HCT116 (cell line): ENCODE data around the gene CEMP1. TPM values are rescaled to one million over a fixed set of nuclear protein-coding genes. Genes with fewer than 3 reads are reported as not detected.

ENCODE experiments used
- ATAC-seq: fragments of 200-7000 bp; cut with Tn5 transposase; 2 replicates; pipeline ENCODE4 v1.9.1; 2020; ENCODE audit warnings: mild to moderate bottlenecking, moderate library complexity
- BruUV-seq: library from RNA; stranded (reverse); fragments of 400-500 nt; replicated peaks from 2 replicates; lab custom pipeline; 2021; lab: Mats Ljungman, UMichigan
- CTCF ChIA-PET: fragments of 300-600 bp; sonication (Branson Sonifier 250); formaldehyde crosslinking; loops from one replicate; lab custom pipeline; 2021; ENCODE audit warnings: antibody characterized with exemption; lab: Charles Lee
- POLR2A ChIA-PET: fragments of 300-600, 350-600 bp; sonication (Branson Sonifier 250); formaldehyde crosslinking; loops from one replicate; lab custom pipeline; 2021; ENCODE audit warnings: antibody characterized with exemption; lab: Charles Lee
- RAD21 ChIA-PET, 2 experiments: fragments of 300-600 bp; sonication (Branson Sonifier 250); formaldehyde crosslinking; loops; one replicate each; lab custom pipeline; 2023; ENCODE audit warnings: low total read pairs in 2 of 2; ENCODE audit not compliant: uncharacterized antibody in 2 of 2, unreplicated experiment in 2 of 2, low non-redundant PET in 1 of 2; lab: Charles Lee
- DNase-seq: peaks from one replicate; pipeline ENCODE4 v3.0.0-alpha.2; 2010; ENCODE audit warnings: low read depth, low spot score
- H2AFZ ChIP-seq: fragments of 200-600 bp; shearing (Covaris generic), sonication (generic); 2 replicates; pipeline ENCODE4 v1.6.1; 2017; ENCODE audit warnings: low read depth, mixed run types, mixed read lengths, antibody characterized with exemption, low read length; ENCODE audit not compliant: poor library complexity, severe bottlenecking
- H3K27ac ChIP-seq: 2 replicates; pipeline ENCODE4 v1.5.1; 2012; ENCODE audit warnings: low read depth, low read length
- H3K27me3 ChIP-seq: fragments of 200-600 bp; sonication (generic); 2 replicates; pipeline ENCODE4 v1.6.1; 2016; ENCODE audit warnings: mixed run types, low read length, mixed read lengths; ENCODE audit not compliant: insufficient read depth
- H3K36me3 ChIP-seq, 2 experiments: fragments of 200-500 bp in 1 of 2; fragments of 200-600 bp in 1 of 2; sonication (Bioruptor generic) in 1 of 2; sonication (generic) in 1 of 2; 2 replicates each; pipeline versions ENCODE4 v1.5.1 to v1.6.1; 2014 to 2016; ENCODE audit warnings: low read length in 2 of 2, inconsistent platforms in 1 of 2, mixed read lengths in 1 of 2, mixed run types in 1 of 2; ENCODE audit not compliant: insufficient read depth in 2 of 2, control insufficient read depth in 1 of 2
- H3K4me1 ChIP-seq, 2 experiments: fragments of 200-600 bp in 1 of 2; sonication (generic) in 1 of 2; 2 replicates each; pipeline versions ENCODE4 v1.5.1 to v1.6.1; 2012 to 2017; ENCODE audit warnings: low read length in 2 of 2, inconsistent platforms in 1 of 2, mild to moderate bottlenecking in 1 of 2, mixed read lengths in 1 of 2, mixed run types in 1 of 2, moderate library complexity in 1 of 2; ENCODE audit not compliant: insufficient read depth in 2 of 2, control insufficient read depth in 1 of 2
- H3K4me2 ChIP-seq: fragments of 200-600 bp; sonication (generic); 2 replicates; pipeline ENCODE4 v1.6.1; 2017; ENCODE audit warnings: mixed run types, low read length, mixed read lengths
- H3K4me3 ChIP-seq, 2 experiments: fragments of 200-600 bp in 1 of 2; sonication (generic) in 1 of 2; replicated peaks in 1 of 2; 2 replicates each; pipeline ENCODE4 v1.5.1; 2011 to 2016; ENCODE audit warnings: low read length in 2 of 2, control low read depth in 1 of 2, low read depth in 1 of 2, mild to moderate bottlenecking in 1 of 2, mixed read lengths in 1 of 2, mixed run types in 1 of 2
- H3K79me2 ChIP-seq: fragments of 200-600 bp; sonication (generic); 2 replicates; pipeline ENCODE4 v1.6.1; 2017; ENCODE audit warnings: mild to moderate bottlenecking, mixed run types, low read length, moderate library complexity, mixed read lengths; ENCODE audit not compliant: insufficient read depth
- H3K9ac ChIP-seq: fragments of 200-600 bp; sonication (generic); 2 replicates; pipeline ENCODE4 v1.6.1; 2016; ENCODE audit warnings: low read length, mixed read lengths
- H3K9me2 ChIP-seq: fragments of 200-600 bp; sonication (generic), shearing (Covaris generic); 2 replicates; pipeline ENCODE4 v1.6.1; 2017; ENCODE audit warnings: mixed run types, mild to moderate bottlenecking, moderate library complexity; ENCODE audit not compliant: insufficient read depth
- H3K9me3 ChIP-seq, 2 experiments: fragments of 200-500 bp in 1 of 2; fragments of 200-600 bp in 1 of 2; sonication (Bioruptor generic) in 1 of 2; sonication (generic) in 1 of 2; 2 replicates each; pipeline ENCODE4 v1.6.1; 2014 to 2017; ENCODE audit warnings: low read length in 2 of 2, mixed read lengths in 2 of 2, inconsistent platforms in 1 of 2, low read depth in 1 of 2, mild to moderate bottlenecking in 1 of 2, mixed run types in 1 of 2, moderate library complexity in 1 of 2; ENCODE audit not compliant: control insufficient read depth in 1 of 2, insufficient read depth in 1 of 2
- H4K20me1 ChIP-seq: fragments of 200-600 bp; sonication (generic), shearing (Covaris generic); 2 replicates; pipeline ENCODE4 v1.6.1; 2017; ENCODE audit warnings: mixed run types, mild to moderate bottlenecking, moderate library complexity; ENCODE audit not compliant: insufficient read depth
- CBX3 ChIP-seq: IDR thresholded peaks from 2 replicates; pipeline ENCODE4 v1.6.1; 2012; ENCODE audit warnings: low read depth
- CEBPB ChIP-seq: IDR thresholded peaks from 2 replicates; pipeline ENCODE4 v1.6.1; 2012; ENCODE audit warnings: low read depth
- ELF1 ChIP-seq: IDR thresholded peaks from 2 replicates; pipeline ENCODE4 v1.6.1; 2012; ENCODE audit warnings: low read depth, borderline replicate concordance
- EZH2 ChIP-seq: fragments of 200-600 bp; sonication (generic); IDR thresholded peaks from 2 replicates; pipeline ENCODE4 v1.6.1; 2017; ENCODE audit warnings: antibody characterized with exemption, mixed run types
- RAD21 ChIP-seq: IDR thresholded peaks from 2 replicates; pipeline ENCODE4 v1.6.1; 2012; ENCODE audit warnings: low read depth, mild to moderate bottlenecking
- SIN3A ChIP-seq: IDR thresholded peaks from 2 replicates; pipeline ENCODE4 v1.6.1; 2012; ENCODE audit warnings: low read depth
- TCF7L2 ChIP-seq: IDR thresholded peaks from 2 replicates; pipeline ENCODE4 v1.7.0; 2011; ENCODE audit warnings: borderline replicate concordance, inconsistent platforms; ENCODE audit not compliant: insufficient read depth, insufficient read length; ENCODE audit errors: extremely low read depth
- ZBTB33 ChIP-seq: IDR thresholded peaks from 2 replicates; pipeline ENCODE4 v1.6.1; 2011; ENCODE audit warnings: mild to moderate bottlenecking, low read length, moderate library complexity; ENCODE audit not compliant: insufficient replicate concordance; ENCODE audit errors: extremely low read depth
- intact Hi-C: fragments of 100-400 bp; cut with micrococcal nuclease; formaldehyde crosslinking; loops from 2 replicates; pipeline ENCODE4 v1.10.0; 2022
- total RNA-seq: library from RNA; stranded (reverse); gene quantifications from one replicate; pipeline ENCODE4 v1.2.1, GENCODE V29; 2021; ENCODE audit not compliant: unreplicated experiment
- TF ChIP-seq, protein P1 (sequence below), 3 experiments: fragments of 200-600 bp in 1 of 3; sonication (generic) in 1 of 3; IDR thresholded peaks in 2 of 3; conservative IDR thresholded peaks in 1 of 3; 2 replicates each; pipeline ENCODE4 v1.5.1; 2012 to 2017; ENCODE audit warnings: low read depth in 2 of 3, low read length in 2 of 3, antibody characterized with exemption in 1 of 3, borderline replicate concordance in 1 of 3, control low read depth in 1 of 3, mild to moderate bottlenecking in 1 of 3, mixed read lengths in 1 of 3, mixed run types in 1 of 3, moderate library complexity in 1 of 3; ENCODE audit not compliant: insufficient read depth in 1 of 3
- TF ChIP-seq, protein P2 (sequence below): IDR thresholded peaks from 2 replicates; pipeline ENCODE4 v1.6.1; 2012

Gene CEMP1
- total RNA-seq, 1 experiment from 2014 or later, result 0.32 TPM

DNA sequence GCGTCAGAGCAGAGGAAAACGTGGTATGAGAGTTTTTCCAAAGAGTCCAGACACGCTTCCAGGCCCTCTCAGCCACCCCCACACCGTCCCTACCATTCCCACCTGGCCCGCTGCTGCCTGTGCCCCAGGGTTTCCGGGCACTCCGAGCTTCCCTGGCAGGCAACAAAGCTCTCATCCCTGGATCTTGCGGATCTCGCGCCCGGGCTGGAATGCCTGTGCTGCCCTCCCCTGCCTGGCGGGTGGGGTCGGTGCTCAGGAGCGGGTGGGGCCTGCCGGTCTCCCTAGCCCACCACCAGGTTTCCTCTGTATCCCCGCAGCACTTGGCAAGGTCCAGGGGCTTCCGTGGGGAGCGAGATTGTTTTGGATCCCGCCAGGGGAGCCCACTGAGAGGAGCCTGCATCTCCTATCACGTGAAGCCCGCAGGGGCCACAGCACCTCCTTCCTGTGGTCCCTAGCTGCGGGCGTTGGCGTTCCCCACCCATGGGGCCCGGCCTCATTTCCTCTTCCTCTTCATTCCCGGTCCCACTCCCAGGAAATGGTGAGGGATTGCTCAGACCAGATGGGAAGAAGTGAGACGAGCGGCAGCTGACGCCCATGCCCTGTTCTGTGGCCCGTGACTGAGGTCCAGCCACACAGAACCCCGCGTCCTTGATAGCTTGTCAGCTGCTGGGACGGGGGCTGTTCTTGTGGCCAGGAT is 45.2 kb downstream of the CEMP1 start:
- TF ChIP-seq, protein P1, sequence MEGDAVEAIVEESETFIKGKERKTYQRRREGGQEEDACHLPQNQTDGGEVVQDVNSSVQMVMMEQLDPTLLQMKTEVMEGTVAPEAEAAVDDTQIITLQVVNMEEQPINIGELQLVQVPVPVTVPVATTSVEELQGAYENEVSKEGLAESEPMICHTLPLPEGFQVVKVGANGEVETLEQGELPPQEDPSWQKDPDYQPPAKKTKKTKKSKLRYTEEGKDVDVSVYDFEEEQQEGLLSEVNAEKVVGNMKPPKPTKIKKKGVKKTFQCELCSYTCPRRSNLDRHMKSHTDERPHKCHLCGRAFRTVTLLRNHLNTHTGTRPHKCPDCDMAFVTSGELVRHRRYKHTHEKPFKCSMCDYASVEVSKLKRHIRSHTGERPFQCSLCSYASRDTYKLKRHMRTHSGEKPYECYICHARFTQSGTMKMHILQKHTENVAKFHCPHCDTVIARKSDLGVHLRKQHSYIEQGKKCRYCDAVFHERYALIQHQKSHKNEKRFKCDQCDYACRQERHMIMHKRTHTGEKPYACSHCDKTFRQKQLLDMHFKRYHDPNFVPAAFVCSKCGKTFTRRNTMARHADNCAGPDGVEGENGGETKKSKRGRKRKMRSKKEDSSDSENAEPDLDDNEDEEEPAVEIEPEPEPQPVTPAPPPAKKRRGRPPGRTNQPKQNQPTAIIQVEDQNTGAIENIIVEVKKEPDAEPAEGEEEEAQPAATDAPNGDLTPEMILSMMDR (IDR thresholded peaks at IDR 0.05 in 2 of 3, conservative IDR thresholded peaks at IDR 0.05 in 1 of 3; ENCODE audit: borderline replicate concordance in 1 of 3, insufficient read depth in 1 of 3, low read depth in 2 of 3, low read length in 2 of 3), result no peak
- TF ChIP-seq CEBPB (no peak), CBX3 (no peak), EZH2 (no peak), TCF7L2 (no peak), ELF1 (no peak), RAD21 (no peak), ZBTB33 (no peak), SIN3A (no peak)
- TF ChIP-seq, protein P2, sequence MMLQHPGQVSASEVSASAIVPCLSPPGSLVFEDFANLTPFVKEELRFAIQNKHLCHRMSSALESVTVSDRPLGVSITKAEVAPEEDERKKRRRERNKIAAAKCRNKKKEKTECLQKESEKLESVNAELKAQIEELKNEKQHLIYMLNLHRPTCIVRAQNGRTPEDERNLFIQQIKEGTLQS, result no peak
- no TSS peak for BruUV-seq
- no peaks in the 10 kb centered on the region for H3K27me3 ChIP-seq
- ATAC-seq (no peak), DNase-seq (no peak)
- H4K20me1 ChIP-seq, result no peaks in the 10 kb centered on the region
- RAD21 ChIA-PET, result no interaction called here
- H3K79me2 ChIP-seq, result peaks cover 17% of the 10 kb centered on the region; the same call in 1 of the 2 replicates
- no peak overlapping the region for H2AFZ ChIP-seq
- no peak overlapping the region for H3K9ac ChIP-seq
- no peak overlapping the region for H3K4me2 ChIP-seq
- POLR2A ChIA-PET, result no interaction called here
- H3K4me1 ChIP-seq, result no peaks in the 10 kb centered on the region
- H3K4me3 ChIP-seq, result no peak overlapping the region
- CTCF ChIA-PET, result no interaction called here
- H3K9me2 ChIP-seq, result no peaks in the 10 kb centered on the region
- intact Hi-C loops, result no loop called here
- H3K27ac ChIP-seq, result no peak overlapping the region
- H3K9me3 ChIP-seq, result no peaks in the 10 kb centered on the region
- no peaks in the 10 kb centered on the region; a peak in 1 of 4 replicates for H3K36me3 ChIP-seq
